Tibial artery (tissue), 4 donors: Measurements from ENCODE around the gene CMTM4.
A peak's percentile ranks its signal among the peaks of the same experiment; 100 is the strongest.

ENCODE experiments used
- DNase-seq, 2 donors: peaks; one replicate each; pipeline ENCODE4 v3.0.0-alpha.2; 2019
- H3K27ac ChIP-seq, 2 donors: fragments of 200-600 bp; sonication (generic) in 1 of 2; 1 replicate in 1 of 2; 2 replicates in 1 of 2; pipeline ENCODE4 v1.5.1; 2018 to 2019; ENCODE audit warnings: mild to moderate bottlenecking in 1 of 2
- H3K27me3 ChIP-seq, 2 donors: fragments of 200-600 bp; sonication (generic) in 1 of 2; one replicate each; pipeline versions ENCODE4 v1.5.1 to v1.6.0; 2016 to 2019
- H3K36me3 ChIP-seq, 3 donors: fragments of 200-600 bp; sonication (generic) in 2 of 3; one replicate each; pipeline ENCODE4 v1.5.1; 2016 to 2019; ENCODE audit warnings: mild to moderate bottlenecking in 2 of 3
- H3K4me1 ChIP-seq, 4 donors: fragments of 200-600 bp; sonication (generic) in 2 of 4; 1 replicate in 3 of 4; 2 replicates in 1 of 4; pipeline ENCODE4 v1.5.1; 2016 to 2019
- H3K4me3 ChIP-seq, 2 donors: fragments of 200-600 bp; sonication (generic) in 1 of 2; 1 replicate in 1 of 2; 2 replicates in 1 of 2; pipeline ENCODE4 v1.5.1; 2018 to 2019; ENCODE audit warnings: mild to moderate bottlenecking in 2 of 2
- H3K9me3 ChIP-seq, 3 donors: fragments of 200-600 bp; sonication (generic) in 1 of 3; one replicate each; pipeline ENCODE4 v1.5.1; 2016 to 2019
- intact Hi-C: fragments of 100-400 bp; cut with DNase I; formaldehyde crosslinking; loops from one replicate; pipeline ENCODE4 v1.15.0; 2023; ENCODE audit warnings: low total_unique reads
- TF ChIP-seq, protein P1 (sequence below), 2 experiments: fragments of 200-600 bp in 1 of 2; fragments of 450-650 bp in 1 of 2; IDR thresholded peaks; one replicate each; pipeline ENCODE4 v1.5.1; 2017 to 2019; ENCODE audit warnings: antibody characterized with exemption in 2 of 2, mild to moderate bottlenecking in 1 of 2, moderate library complexity in 1 of 2

CMTM4 gene

GRCh38 chr16:66681676-66682075, 14.9 kb downstream of the CMTM4 start:
- intact Hi-C loops: no loop called here
- no peaks in the 10 kb centered on the region for H3K27me3 ChIP-seq
- DNase-seq: peak in 1 of 2 donors; percentile 19
- no peaks in the 10 kb centered on the region for H3K36me3 ChIP-seq
- H3K9me3 ChIP-seq: no peaks in the 10 kb centered on the region
- H3K4me1 ChIP-seq: no peaks in the 10 kb centered on the region
- H3K4me3 ChIP-seq: no peak overlapping the region
- H3K27ac ChIP-seq: peak overlapping the region in 1 of 2 donors; percentile 3
- TF ChIP-seq, protein P1, sequence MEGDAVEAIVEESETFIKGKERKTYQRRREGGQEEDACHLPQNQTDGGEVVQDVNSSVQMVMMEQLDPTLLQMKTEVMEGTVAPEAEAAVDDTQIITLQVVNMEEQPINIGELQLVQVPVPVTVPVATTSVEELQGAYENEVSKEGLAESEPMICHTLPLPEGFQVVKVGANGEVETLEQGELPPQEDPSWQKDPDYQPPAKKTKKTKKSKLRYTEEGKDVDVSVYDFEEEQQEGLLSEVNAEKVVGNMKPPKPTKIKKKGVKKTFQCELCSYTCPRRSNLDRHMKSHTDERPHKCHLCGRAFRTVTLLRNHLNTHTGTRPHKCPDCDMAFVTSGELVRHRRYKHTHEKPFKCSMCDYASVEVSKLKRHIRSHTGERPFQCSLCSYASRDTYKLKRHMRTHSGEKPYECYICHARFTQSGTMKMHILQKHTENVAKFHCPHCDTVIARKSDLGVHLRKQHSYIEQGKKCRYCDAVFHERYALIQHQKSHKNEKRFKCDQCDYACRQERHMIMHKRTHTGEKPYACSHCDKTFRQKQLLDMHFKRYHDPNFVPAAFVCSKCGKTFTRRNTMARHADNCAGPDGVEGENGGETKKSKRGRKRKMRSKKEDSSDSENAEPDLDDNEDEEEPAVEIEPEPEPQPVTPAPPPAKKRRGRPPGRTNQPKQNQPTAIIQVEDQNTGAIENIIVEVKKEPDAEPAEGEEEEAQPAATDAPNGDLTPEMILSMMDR (IDR thresholded peaks at IDR 0.05): no peak

GRCh38 chr16:66678337-66678736, 18.2 kb downstream of the CMTM4 start:
- Histone ChIP-seq H3K4me3 (no peak overlapping the region), H3K36me3 (no peaks in the 10 kb centered on the region), H3K9me3 (no peaks in the 10 kb centered on the region), H3K4me1 (no peaks in the 10 kb centered on the region), H3K27me3 (no peaks in the 10 kb centered on the region), H3K27ac (no peak overlapping the region)
- intact Hi-C loops: no loop called here
- TF ChIP-seq, protein P1 (IDR thresholded peaks at IDR 0.05): no peak
- DNase-seq: no peak

- intact Hi-C loops: no loop called here
- no peaks in the 10 kb centered on the region for H3K27me3 ChIP-seq
- no peak overlapping the region for H3K4me3 ChIP-seq
- TF ChIP-seq, protein P1 (IDR thresholded peaks at IDR 0.05): no peak
- H3K4me1 ChIP-seq: no peaks in the 10 kb centered on the region
- no peaks in the 10 kb centered on the region for H3K9me3 ChIP-seq
- no peak overlapping the region for H3K27ac ChIP-seq
- no peak for DNase-seq
- no peaks in the 10 kb centered on the region for H3K36me3 ChIP-seq
Observed at GRCh38 chr16:66677836-66678235, 18.7 kb downstream of the CMTM4 start.

- DNase-seq: no peak
Observed at GRCh38 chr16:66677179-66677578, 19.4 kb downstream of the CMTM4 start.

DNA sequence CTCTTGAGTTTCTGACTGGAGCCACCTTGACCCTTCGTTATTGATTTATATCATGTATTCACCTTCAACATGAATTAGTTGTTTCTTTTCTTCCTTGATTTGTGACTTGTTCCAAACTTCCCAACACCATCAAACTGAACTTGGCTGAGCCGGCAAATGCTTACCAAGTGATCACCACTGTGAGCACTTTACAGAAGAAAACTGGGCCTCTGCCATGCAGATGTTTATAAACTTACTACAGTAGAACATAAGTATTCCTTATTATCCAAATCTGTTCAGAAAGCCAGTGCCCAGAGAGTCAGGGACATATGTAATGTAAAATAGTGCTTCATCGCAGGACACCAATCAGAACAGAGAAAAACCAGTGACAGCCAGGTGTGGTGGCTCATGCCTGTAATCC, 19.9 kb downstream of the CMTM4 start:
- no peaks in the 10 kb centered on the region for H3K4me1 ChIP-seq
- TF ChIP-seq, protein P1 (IDR thresholded peaks at IDR 0.05): no peak
- H3K36me3 ChIP-seq: no peaks in the 10 kb centered on the region
- no peaks in the 10 kb centered on the region for H3K9me3 ChIP-seq
- H3K4me3 ChIP-seq: no peak overlapping the region
- no peak for DNase-seq
- H3K27me3 ChIP-seq: no peaks in the 10 kb centered on the region
- intact Hi-C loops: no loop called here
- H3K27ac ChIP-seq: no peak overlapping the region

More at GRCh38 chr16:66677179-66677578, 19.4 kb downstream of the CMTM4 start:
- intact Hi-C loops: no loop called here
- Histone ChIP-seq H3K9me3 (no peaks in the 10 kb centered on the region), H3K27me3 (no peaks in the 10 kb centered on the region), H3K4me1 (no peaks in the 10 kb centered on the region), H3K27ac (no peak overlapping the region), H3K4me3 (no peak overlapping the region), H3K36me3 (no peaks in the 10 kb centered on the region)
- TF ChIP-seq, protein P1 (IDR thresholded peaks at IDR 0.05): no peak

DNA sequence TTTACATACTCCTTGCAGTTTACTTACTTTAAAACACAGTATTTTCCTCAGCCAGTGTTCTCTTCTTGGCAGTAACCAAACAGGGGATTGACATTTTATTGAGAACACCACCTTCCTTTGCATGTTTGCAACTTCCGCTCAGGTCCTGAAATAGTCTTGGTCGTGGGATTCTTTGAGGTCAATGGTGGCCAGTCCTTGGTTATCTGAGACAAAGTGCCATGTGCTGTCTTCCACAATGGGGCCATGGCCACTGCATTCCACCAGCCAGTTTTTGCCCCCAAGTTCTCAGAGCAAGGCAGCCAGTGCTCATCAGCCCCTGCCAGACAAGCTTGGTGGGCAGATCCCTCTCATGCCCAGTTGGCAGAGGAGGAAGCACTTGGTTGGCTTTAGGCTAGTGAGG, 22.9 kb downstream of the CMTM4 start:
- Histone ChIP-seq H3K9me3 (no peaks in the 10 kb centered on the region), H3K27ac (no peak overlapping the region), H3K4me3 (no peak overlapping the region), H3K36me3 (no peaks in the 10 kb centered on the region), H3K27me3 (no peaks in the 10 kb centered on the region), H3K4me1 (no peaks in the 10 kb centered on the region)
- TF ChIP-seq, protein P1 (IDR thresholded peaks at IDR 0.05): no peak
- no peak for DNase-seq
- intact Hi-C loops: no loop called here
